Kidney capillary endothelial cell (primary cell): ENCODE results near the gene NUDT1.

ENCODE experiments used
- DNase-seq: peaks from one replicate; pipeline ENCODE4 v3.0.0-alpha.2; 2018; ENCODE audit warnings: low spot score

NUDT1 gene

GRCh38 chr7:2241580-2242540 lies at the start of gene NUDT1, which contains the start of gene MRM2:
TSS of gene NUDT1 (plus strand) at chr7:2242226. CDS start at chr7:2244575, 2,349 bp downstream.
TSS of gene MRM2 (minus strand) at chr7:2242205. CDS start at chr7:2242169, 36 bp downstream.
- DNase-seq: peak; percentile 76

- DNase-seq: no peak
Observed at GRCh38 chr7:2192831-2193534, 49.0 kb upstream of the NUDT1 start.

- no peak for DNase-seq
Observed at GRCh38 chr7:2193575-2194305, 48.3 kb upstream of the NUDT1 start.

- DNase-seq: no peak
Observed at GRCh38 chr7:2195400-2196246, 46.4 kb upstream of the NUDT1 start.

- DNase-seq: no peak
Observed at GRCh38 chr7:2196381-2197378, 45.3 kb upstream of the NUDT1 start.

- DNase-seq: no peak
Observed at GRCh38 chr7:2197436-2198155, 44.4 kb upstream of the NUDT1 start.

GRCh38 chr7:2198206-2198605 lies 43.8 kb upstream of the NUDT1 start:
- DNase-seq: no peak

GRCh38 chr7:2198760-2199159 lies 43.3 kb upstream of the NUDT1 start:
- DNase-seq: no peak

GRCh38 chr7:2199528-2199927 lies 42.5 kb upstream of the NUDT1 start:
- no peak for DNase-seq

GRCh38 chr7:2199956-2200583 lies 42.0 kb upstream of the NUDT1 start:
- DNase-seq: no peak

GRCh38 chr7:2200584-2200980 lies 41.4 kb upstream of the NUDT1 start:
- no peak for DNase-seq

- no peak for DNase-seq
Observed at GRCh38 chr7:2201128-2201527, 40.9 kb upstream of the NUDT1 start.

GRCh38 chr7:2201686-2202360 lies 40.2 kb upstream of the NUDT1 start:
- DNase-seq: no peak

GRCh38 chr7:2202361-2202761 lies 39.7 kb upstream of the NUDT1 start:
- no peak for DNase-seq

GRCh38 chr7:2202901-2203765 lies 38.9 kb upstream of the NUDT1 start:
- no peak for DNase-seq

- no peak for DNase-seq
Observed at GRCh38 chr7:2203766-2204300, 38.2 kb upstream of the NUDT1 start.

- DNase-seq: no peak
Observed at GRCh38 chr7:2204446-2204845, 37.6 kb upstream of the NUDT1 start.
